Endothelial cell of umbilical vein (primary cell): Measurements from ENCODE around the gene E2F2.

Experiments used
- CTCF ChIP-seq, 2 donors: IDR thresholded peaks; 1 replicate in 1 of 2; 2 replicates in 1 of 2; pipeline ENCODE4 v1.5.1; 2011; ENCODE audit warnings: low read length in 2 of 2, mild to moderate bottlenecking in 2 of 2, moderate library complexity in 2 of 2, control low read depth in 1 of 2, inconsistent platforms in 1 of 2, low read depth in 1 of 2; ENCODE audit not compliant: insufficient read depth in 1 of 2; ENCODE audit errors: extremely low read depth in 1 of 2
- FOS ChIP-seq: IDR thresholded peaks from 2 replicates; pipeline ENCODE4 v1.6.1; 2011; ENCODE audit warnings: mild to moderate bottlenecking, low read length, moderate library complexity, borderline replicate concordance; ENCODE audit not compliant: insufficient read depth
- GATA2 ChIP-seq: IDR thresholded peaks from 2 replicates; pipeline ENCODE4 v1.7.0; 2011; ENCODE audit warnings: low read depth, mild to moderate bottlenecking, moderate library complexity, mixed read lengths, low read length; ENCODE audit not compliant: insufficient read length, insufficient read depth
- MYC ChIP-seq: IDR thresholded peaks from one replicate; pipeline ENCODE4 v1.6.1; 2011; ENCODE audit warnings: mild to moderate bottlenecking, low read depth, low read length
- POLR2A ChIP-seq: IDR thresholded peaks from 2 replicates; pipeline ENCODE4 v1.6.1; 2012; ENCODE audit warnings: low read depth, mild to moderate bottlenecking, control low read depth, low read length

DNA sequence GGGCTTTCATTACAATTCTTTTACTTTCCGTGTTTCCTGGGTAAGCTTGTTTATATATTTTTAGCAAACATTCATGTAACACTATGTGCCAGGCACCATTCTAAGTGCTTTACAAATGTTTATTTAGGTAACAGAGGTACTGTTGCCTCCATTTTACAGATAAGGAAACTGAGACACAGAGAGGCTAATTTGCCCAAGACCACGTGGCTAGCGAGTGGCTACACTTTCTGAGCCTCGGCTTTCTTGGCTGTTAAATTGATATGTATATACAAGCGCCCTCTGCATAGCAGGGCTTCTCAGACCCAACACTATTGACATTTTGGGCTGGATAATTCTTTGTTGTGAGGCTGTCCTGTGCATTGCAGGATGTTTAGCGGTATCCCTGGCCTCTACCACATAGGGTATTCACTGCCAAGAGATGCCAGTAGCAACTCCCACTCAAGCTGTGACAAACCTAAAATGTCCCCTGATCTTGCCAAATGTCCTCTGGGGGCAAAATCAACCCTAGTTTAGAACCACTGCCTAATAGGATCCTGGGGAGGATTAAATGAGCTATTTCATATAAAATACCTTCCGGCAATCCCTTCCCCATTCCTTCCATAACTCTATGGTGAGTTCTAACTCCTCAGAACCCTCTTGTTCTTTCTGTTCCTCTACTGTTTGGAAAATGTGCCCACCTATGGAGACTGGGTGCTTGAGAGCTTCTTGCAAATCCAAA lies 45.5 kb upstream of the E2F2 start:
- TF ChIP-seq CTCF (IDR thresholded peaks at IDR 0.05; ENCODE audit: extremely low read depth in 1 of 2, insufficient read depth in 1 of 2, low read depth in 1 of 2, low read length in 2 of 2), result no peak
- no peak for TF ChIP-seq GATA2
- TF ChIP-seq POLR2A, result no peak
- no peak for TF ChIP-seq MYC
- no peak for TF ChIP-seq FOS
